Fibroblast of peridontal ligament (primary cell): ENCODE data around the gene PLCG2.
"Not testable (repeated sequence)": the region's sequence is repeated elsewhere in the genome, so short reads cannot be mapped to it uniquely, and the experiment has no call there.

Experiments
- DNase-seq: peaks from one replicate; pipeline ENCODE4 v3.0.0-alpha.2; 2010; ENCODE audit errors: extremely low read depth

Gene PLCG2

DNA sequence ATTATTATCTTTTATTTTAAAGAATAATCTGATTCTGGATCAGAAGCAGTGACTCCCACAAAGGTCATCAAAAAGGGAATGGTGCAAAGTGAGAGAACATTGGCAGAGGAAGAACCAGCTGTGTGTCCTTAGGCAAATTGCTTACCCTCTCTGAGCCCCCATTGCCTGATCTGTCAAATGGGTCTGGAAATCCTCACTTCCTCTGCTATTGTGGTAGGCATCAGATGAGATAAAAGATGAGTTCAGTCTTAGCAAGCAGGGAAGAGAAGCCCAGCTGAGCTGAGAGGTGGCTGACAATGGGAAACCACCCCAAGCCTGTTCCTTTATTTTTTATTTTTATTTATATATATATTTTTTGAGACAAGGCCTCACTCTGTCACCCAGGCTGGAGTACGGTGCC is 24.2 kb upstream of the PLCG2 start:
- no peak for DNase-seq

DNA sequence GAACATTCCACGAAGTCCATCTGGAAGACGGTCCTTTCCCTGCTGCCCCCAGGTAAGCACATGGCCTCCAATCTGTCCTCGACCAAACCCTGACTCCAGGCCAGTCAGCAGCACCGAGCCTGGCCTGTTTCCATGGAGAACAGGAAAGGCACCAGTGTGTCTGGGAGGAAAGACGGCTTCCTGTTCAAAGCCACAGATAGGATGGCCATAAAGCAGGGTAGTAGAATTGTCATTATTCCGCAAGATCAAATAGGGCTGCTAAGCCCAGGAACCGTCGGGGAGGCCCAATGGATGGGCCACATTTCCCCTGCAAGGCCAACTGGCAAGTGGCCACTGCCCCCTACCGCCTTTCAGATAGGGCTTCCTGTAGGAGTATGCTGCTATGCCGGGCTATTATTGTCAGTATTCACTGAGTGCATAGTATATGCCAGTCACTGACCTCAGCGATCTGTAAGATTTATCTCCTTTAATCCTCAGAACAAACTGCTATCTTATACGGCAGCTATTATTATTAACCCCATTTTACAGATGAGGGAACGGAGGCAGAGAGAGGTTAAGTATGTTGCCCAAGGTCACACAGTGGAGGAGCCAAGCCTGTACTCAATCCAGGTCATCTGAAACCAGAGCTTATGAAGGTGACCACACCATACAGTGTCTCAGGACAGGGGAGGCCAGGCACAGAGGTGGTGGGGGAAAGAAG is 23.0 kb upstream of the PLCG2 start:
- no peak for DNase-seq

DNA sequence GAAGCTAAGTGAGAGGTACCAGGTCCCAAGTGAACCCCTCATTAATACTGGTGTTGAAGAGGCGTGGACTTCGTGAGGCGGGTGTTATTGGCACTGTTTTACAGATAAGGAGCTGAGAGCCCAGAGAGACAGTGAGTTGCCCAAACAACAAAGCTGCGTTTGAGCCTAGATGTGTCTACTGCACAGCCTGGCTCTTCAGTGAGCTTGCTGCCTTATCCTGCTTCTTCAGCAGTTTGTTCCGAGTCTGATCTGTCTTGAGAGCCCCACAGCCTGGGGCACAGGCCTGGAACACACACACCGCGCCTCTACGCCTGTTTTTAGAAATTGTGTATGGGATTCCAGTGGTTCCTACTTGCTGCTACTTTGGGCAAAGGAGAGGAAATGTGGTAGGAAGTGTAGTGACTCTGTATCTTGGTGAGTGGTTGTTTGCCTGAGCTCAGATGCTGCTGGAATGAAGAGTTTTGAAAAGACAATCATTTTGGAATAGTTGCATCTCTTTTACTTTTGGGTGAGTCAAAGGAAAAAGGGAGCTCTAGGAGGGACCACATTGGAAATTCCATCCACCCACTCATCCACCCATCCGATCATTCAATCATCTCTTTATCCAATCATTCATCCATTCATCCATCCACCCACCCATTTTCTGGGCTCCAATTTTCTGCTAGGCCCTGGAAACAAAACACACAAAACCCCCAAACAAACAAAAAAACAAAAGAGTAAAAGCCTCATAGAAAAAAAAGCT is 22.3 kb upstream of the PLCG2 start:
- DNase-seq, result no peak

DNA sequence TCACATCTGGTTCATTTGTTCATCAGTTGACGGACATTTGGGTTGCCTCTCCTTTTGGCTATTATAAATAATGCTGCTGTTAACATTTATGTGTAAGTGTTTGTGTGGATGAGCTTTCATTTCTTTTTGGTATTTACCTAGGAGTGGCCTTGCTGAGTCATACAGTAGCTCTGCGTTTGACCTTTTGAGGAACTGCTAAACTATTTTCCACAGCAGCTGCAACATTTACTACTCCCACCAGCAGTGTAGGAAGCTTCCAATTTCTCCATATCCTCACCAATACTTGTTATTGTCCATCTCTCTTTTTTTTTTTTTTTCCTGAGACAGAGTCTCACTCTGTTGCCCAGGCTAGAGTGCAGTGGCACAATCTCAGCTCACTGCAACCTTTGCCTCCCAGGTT is 20.7 kb upstream of the PLCG2 start:
- no peak for DNase-seq

DNA sequence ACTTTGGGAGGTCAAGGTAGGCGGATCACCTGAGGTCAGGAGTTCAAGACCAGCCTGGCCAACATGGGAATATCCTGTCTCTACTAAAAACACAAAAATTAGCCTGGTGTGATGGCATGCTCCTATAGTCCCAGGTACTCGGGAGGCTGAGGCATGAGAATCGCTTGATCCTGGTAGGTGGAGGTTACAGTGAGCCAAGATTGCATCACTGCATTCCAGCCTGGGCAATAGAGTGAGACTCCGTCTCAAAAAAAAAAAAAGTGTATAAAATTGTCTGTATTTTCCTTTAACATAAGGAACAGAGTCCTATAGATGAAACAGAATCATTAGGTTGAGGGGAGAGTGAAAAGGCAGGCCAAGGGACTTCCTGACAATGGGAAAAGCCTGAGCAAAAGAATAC is 16.8 kb upstream of the PLCG2 start:
- DNase-seq, result not testable (repeated sequence)

DNA sequence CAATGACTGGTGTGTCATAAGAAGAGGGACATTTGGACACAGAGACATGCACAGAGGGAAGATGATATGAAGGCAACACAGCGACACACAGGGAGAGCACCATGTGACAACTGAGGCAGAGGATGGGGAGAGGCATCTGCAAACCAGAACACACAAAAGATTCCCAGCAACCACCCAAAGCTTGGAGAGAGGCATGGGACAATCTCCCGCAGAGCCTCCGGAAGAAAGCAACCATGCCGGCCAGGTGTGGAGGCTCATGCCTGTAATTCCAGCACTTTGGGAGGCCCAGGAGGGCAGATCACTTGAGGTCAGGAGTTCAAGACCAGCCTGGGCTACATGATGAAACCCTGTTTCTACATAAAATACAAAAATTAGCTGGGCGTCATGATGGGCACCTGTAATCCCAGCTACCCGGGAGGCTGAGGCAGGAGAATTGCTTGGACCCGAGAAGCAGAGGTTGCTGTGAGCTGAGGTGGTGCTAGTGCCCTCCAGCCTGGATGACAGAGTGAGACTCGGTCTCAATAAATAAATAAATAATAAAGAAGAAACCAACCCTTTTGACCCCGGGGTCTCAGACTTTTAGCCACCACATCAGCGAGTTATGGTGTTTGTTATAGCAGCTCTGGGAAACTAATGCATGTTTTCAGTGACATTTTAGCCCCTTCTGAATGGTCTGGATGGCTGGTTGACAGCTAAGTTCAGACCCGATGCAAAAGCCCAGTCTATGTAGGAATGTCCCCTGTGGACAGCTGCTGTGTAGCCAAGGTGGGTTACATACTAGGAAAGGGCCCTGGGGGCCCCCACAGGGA is 13.8 kb upstream of the PLCG2 start:
- DNase-seq, result no peak

DNA sequence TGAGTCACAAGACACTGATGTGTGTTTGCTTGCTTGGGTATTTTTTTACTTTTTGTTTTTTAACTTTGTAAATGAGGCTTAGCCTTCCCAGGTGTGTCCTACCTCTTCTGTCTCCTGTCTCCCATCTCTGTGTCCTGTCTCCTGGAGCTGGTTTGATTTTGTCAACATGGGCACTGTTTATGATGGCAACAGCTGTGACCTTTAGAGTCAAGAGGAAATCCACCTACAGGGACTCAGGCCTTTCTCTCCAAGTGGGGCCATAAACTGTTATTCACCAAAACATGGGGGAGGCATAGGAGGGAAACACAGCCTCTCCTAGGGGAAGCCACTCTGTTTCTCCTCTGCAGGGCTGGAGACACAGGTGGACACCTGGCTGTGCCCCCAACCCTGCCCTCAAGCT is 13.1 kb upstream of the PLCG2 start:
- DNase-seq, result no peak

DNA sequence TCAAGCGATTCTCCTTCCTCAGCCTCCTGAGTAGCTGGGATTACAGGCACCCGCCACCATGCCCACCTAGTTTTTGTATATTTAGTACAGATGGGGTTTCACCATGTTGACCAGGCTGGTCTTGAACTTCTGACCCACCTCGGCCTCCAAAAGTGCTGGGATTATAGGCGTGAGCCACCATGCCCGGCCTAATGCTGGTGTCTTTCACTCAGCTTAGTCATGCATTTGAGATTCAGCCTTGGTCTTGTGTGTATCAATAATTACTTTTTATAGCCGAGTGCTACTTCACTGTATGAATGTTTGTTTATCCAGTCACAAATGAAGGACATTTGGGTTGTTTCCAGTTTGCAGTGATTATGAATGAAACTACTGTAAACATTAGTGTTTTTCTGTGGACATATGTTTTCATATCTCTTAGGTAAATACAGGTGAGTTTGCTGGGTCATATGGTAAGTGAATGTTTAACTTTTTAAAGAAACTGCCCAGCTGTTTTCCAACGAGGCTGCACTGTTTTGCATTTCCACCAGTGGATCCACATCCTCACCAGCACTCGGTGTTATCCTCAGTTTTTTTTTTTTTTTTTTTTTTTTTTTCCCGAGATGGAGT is 11.0 kb upstream of the PLCG2 start:
- DNase-seq, result no peak

DNA sequence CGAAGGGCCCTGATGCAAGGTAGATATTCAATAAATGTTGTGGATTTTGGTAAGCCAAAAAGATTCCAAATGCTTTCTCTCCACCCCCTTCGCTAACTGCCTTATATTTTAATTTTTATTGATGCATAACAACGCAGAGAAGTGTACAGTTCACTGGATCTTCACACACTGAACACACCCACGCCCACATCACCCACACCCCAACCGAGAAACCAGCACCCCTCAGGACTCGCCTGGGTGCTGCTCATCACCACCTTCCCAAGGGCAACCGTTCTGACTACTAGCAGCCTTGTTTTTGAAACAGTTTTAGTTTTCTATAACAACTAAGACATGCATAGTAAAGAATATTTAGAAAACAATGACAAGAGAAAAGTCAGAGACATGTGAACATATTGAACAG is 9.1 kb upstream of the PLCG2 start:
- no peak for DNase-seq

DNA sequence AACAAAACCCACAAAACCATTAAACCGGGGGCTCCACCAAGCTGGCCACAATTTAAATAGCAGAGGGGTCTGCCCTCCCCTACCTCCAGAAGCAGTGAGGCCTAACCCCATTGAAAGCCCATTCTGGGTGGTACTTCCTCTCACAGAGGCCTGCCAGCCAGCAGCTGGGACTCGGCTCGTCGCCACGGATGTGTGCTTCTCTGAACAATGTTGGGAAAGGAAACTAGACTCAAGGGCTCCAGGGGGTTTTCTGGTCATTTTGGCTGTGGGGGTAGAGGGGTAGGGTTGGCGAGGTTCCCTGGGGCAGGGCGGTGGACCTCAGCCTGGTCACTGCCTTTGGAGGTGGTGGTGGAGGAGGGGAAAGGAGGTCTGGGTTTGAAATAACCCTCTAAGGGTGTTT is 4.7 kb upstream of the PLCG2 start:
- no peak for DNase-seq

DNA sequence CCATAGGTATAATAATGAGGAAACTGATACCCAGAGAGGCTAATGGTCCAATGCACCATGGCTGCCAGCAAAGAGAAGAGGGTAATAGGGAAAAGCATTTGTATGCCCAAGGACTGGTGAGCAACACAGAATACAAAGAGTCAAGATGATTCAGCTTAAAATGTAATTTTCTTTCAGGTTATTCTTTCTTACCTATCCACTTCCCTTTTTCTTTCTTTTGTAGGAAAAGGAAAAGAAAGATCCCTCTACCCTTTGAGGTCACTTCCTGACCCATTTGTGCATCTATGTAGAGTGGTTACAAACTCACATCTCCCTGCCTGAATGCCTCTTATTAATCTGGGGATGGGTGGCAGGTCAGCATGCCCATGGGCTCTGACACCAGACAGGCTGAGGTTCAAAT is 3.5 kb upstream of the PLCG2 start:
- DNase-seq, result no peak

DNA sequence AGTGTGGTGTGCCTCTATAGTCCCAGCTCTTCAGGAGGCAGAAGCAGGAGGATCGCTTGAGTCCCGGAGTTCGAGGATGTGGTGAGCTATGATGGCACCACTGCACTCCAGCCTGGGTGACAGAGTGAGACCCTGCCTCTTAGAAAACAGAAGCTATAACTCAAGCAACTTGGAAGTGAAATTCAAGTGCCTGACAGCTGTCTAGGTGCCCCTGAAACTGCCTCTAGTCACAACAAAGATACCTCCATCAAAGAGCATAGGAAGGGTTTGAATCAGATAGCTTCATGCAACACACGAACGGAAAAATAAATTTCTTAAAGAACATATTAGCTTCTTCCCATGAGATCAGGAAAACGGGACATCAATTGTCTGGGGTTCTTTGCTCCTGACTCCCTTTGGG is 860 bp upstream of the PLCG2 start:
- no peak for DNase-seq

DNA sequence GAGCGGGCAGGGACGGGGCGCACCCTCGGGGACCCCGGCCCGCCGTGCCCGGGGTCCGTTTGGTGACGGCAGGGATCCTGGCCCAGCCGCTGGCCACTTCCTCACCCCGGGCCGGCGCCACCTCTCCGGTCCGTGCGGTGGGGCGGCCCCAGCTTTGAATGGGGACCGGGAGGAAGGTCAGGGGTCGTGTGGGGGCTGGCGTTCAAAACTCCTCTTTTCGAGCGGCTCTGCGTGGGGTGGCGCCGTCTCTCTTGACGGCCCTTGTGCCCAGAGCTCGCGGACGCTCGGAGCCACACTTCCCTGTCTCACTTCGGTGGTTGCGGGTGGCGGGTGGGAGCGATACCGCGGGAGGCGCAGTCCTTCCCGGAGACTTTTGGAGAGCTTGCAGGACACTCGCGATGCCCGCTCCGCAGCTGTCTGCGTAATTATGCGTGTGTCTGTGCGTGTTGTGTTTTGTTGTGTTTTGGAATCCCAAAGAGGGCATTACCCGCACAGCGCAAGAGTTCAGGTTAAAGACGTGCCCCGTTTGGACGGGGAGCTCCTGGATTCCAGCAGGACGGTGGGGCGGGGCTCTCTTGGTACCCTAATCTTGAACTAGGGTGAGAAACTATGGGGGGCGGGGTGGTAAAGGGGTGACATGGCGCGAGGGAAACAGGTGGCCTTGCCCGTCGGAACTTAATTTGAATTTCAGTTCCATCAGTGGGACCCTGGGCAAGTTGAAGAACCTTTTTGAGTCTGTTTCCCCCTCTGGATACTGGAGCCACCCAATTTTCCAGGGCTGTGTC is 637 bp downstream of the PLCG2 start:
- no peak for DNase-seq

DNA sequence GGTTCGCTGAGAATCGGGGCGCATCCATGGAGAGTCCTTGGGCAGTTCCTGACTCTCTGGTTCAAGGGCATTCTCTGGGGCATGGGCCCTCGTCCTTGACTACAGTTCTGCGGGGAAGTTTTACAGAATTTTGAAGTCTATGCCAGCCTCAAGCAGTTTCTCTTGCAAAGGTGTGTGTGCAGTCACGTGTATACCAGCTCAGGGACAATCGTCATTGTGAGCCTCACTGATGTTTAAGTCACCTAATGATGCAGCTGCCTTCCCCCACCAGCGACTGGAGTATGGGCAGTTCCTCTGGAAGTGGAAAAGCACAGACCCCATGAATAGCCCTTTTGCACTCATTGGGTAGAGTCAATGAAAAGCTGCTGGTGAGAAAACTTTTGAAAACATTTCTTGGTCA is 1.3 kb downstream of the PLCG2 start:
- DNase-seq, result no peak

DNA sequence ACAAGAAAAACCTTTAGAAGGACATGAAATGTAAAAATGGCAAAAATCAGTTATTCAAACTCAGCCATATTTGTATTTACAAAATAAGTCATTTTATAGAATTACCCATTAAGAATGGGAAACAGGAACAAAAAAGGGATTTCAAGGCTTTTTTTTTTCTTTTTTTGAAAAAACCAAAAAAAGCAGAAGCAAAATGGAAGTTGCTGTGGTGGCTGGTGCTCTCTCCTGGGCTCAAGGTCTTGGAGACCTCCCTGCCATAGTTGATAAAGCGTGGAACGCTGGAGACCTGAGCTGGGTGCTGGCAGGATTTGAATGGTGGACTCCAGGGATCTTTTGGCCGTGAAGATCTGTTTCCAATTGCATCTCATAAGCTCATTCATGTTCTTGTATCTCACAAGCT is 3.1 kb downstream of the PLCG2 start:
- DNase-seq, result no peak

DNA sequence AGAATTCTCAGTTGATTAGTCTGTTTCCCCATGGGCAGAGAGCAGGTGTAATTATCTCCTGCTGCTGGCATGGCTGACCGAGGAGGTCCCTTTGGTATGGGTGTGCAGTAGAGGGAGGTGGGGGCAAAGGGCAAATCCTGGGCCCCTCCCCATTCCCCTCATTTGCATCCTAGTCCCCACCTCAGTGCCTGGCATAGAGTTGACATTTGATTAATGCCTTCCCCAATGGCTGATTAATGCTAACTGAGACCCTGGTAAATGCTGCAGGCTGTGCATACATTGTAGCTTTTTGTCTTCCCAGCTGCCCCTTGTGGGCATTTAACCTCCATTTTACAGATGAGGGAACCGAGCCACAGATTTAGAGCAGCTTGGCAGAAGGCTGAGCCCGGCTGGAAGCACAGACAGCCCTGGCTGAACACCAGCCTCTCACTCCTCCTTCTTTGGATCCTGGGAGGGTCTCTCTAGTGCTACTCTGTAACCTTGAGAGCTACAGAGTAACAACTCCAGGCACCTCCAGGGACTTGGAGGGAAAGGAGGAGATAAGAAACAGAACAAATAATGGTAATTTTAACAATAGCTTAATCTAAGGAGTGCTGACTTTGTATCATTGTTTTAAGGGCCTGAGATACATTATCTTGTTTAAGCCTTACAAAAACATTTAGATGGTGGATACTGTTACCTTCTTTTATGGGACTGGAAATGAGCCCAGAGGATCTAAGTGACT is 5.1 kb downstream of the PLCG2 start:
- DNase-seq, result no peak

DNA sequence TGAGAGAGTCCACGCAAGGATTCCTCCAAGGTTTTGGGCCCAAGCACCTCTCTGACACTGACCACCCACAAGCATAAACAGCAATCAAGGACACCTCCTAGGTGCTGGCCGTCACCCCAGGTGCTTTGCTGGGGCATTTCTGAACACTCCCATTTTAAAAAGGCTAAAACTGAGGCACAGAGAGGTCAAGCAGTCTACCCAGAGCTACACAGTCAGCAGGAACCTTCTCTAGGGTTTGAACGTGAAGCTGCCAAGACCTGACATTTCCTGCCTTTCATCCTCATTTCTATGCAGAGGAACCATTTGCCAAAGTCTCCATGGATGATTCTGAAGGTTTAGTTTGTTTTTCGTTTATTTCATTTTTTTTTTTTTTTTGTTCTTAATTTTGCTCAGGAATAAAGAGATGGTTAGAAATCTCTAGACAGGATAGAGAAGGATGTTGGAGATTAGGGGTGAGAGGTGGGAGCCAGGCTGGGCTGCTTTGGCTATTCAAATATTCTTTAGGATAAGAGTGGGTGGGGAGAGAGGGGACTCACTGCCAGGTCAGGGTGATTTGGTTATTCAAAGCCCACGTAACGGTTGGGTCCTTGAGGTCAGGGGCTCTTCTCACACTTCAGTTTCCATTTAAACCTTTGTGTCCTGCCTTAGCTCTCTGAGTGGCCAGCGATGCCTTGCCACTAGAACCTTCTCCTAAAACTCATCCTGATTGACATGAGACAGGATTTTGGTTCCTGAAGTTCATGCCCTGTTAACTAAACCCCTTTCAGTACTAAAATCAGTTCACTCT is 6.2 kb downstream of the PLCG2 start:
- DNase-seq, result no peak

DNA sequence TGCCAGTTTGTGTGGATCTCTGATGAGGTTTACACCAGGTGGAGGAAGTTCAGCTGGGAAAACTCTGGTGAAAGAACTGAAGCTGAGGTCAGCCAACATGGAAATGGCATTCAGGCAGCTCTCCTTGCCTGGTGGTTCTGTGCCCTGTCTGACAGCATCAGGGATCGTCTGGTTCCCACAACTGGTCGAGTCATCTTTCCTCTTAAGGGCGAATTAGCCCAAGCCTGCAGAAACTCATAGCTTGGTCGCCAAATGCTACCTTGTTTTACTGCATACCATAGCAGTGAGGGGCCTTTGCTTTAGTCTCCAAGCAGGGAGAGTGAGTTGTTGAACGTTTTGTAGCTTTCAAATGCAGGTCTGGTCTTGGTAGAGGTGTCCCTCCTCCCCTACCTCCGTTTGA is 7.2 kb downstream of the PLCG2 start:
- no peak for DNase-seq

DNA sequence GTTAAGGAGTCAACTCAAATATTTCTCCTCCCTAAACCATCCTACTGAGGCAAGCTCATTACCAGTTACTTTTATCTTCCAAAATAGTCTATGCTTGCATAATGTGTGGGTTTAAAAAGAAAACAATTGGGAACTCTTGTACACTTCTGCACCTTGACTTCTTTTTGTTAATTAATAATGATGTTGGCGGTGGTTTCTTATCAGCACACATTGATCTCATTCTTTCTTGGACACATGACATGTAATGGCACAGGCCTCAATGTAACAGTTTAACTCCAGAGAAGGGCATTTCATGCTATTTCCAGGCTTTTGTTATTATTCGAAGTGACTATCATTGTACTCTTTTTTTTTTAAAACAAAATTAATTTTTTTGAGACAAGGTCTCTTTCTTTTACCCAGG is 7.8 kb downstream of the PLCG2 start:
- no peak for DNase-seq

DNA sequence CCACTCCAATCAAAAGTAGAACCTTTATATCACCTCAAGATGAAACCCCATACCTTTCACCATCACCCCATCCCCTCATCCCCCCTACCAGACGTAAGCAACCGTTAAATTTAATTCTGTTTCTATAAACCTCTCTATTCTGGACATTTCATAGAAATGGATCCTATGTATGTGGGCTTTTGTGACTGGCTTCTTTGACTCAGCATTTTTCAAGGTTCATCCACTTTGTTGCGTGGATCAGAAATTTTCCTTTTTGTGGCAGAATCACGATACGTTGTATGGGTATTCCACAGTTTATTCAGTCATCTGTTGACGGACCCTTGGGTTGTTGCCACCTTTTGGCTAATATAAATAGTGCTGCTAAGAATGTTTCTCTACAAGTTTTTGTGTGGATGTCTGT is 8.6 kb downstream of the PLCG2 start:
- no peak for DNase-seq
